Measurements from ENCODE around the gene MYOZ3.

DNA sequence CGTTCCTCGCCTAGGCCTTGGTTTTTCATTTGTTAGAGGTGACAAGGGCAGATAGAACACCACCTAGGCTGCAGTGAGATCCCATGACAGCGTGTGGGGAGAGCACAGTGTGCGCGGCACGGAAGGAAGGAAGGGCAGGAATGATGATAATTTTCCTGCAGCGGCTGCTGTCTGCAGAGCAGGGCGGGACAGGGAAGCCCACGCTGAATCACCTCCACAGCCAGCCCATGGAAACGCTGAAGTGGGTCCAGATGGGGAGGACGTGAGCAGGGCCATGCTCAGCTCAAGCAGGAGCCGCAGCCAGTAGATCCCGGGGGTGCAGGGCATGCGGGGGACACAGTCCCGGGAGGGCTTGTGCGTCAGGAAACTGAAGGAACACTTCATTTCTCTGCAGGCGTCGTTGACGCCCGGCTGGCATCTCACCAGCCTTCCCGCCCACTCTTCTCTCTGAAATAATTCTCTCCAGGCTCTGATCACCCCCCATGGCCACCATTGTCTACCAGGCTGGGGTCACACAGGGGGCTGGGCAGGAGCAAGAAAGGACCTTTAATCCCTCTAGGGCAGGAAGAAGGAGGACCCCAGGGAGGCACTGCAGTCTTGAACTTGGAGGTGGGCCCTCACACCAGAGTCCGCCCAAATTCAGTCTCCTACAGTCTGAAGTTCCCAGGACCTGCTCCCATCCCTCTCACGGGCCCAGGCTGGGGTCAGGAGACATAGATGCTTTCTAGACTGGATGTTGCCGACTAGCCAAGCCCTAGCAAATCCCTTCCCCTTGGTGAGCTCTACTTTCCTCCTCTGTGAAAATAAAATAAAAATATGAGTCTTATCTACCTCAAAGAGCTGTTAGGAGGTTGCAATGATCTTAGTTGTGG, 41.5 kb upstream of the MYOZ3 start:
- TF ChIP-seq, protein P1, sequence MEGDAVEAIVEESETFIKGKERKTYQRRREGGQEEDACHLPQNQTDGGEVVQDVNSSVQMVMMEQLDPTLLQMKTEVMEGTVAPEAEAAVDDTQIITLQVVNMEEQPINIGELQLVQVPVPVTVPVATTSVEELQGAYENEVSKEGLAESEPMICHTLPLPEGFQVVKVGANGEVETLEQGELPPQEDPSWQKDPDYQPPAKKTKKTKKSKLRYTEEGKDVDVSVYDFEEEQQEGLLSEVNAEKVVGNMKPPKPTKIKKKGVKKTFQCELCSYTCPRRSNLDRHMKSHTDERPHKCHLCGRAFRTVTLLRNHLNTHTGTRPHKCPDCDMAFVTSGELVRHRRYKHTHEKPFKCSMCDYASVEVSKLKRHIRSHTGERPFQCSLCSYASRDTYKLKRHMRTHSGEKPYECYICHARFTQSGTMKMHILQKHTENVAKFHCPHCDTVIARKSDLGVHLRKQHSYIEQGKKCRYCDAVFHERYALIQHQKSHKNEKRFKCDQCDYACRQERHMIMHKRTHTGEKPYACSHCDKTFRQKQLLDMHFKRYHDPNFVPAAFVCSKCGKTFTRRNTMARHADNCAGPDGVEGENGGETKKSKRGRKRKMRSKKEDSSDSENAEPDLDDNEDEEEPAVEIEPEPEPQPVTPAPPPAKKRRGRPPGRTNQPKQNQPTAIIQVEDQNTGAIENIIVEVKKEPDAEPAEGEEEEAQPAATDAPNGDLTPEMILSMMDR (IDR thresholded peaks at IDR 0.05) = no peak
- no peak for TF ChIP-seq POLR2A (IDR thresholded peaks at IDR 0.05)

Measured in lower leg skin (tissue), 3 donors.